ENCODE data around the gene USP9X. TPM values are rescaled to one million over a fixed set of nuclear protein-coding genes. Genes with fewer than 3 reads are reported as not detected.

The USP9X gene
- polyA plus RNA-seq, 1 of the 3 experiments (the other 2 are of a cell fraction) = 13.2 TPM

GRCh38 chrX:41110801-41111625 lies 25.8 kb downstream of the USP9X start:
- no peaks in the 10 kb centered on the region for H3K9me2 ChIP-seq
- H3K4me3 ChIP-seq (ENCODE audit: low read depth in 2 of 2, low read length in 1 of 2) = no peak overlapping the region
- peaks cover 100% of the 10 kb centered on the region for H3K79me2 ChIP-seq (ENCODE audit: insufficient read depth)
- no peak overlapping the region for H2AFZ ChIP-seq (ENCODE audit: low read depth)
- peaks cover 7% of the 10 kb centered on the region for H3F3A ChIP-seq (replicated peaks; ENCODE audit: insufficient read depth)
- no peaks in the 10 kb centered on the region for H3K27me3 ChIP-seq (ENCODE audit: insufficient read depth)
- ChIA-PET POLR2A (interaction anchor here (1.6 kb wide), 1 partner anchor 25 kb away, joined by 7 read pairs; the partner anchor contains the start of gene USP9X), CTCF (interaction anchor here (1.0 to 1.7 kb wide), 2 partner anchors 28 to 459 kb away, joined by 3 to 4 read pairs; no protein-coding TSS in a partner anchor)
- no peaks in the 10 kb centered on the region for H3K9me3 ChIP-seq
- H3K9ac ChIP-seq = no peak overlapping the region
- TF ChIP-seq SMC3 (IDR thresholded peaks at IDR 0.05; ENCODE audit: low read depth, low read length) (no peak), CHD2 (IDR thresholded peaks at IDR 0.05; ENCODE audit: low read length, partially characterized antibody) (no peak), REST (IDR thresholded peaks at IDR 0.05; ENCODE audit: low read depth, low read length) (no peak), FOXJ3 (CRISPR knock-in tag; IDR thresholded peaks at IDR 0.05) (no peak), CTCF (IDR thresholded peaks at IDR 0.05) (no peak), USF2 (IDR thresholded peaks at IDR 0.05; ENCODE audit: borderline replicate concordance, low read depth, low read length) (no peak), NFIC (IDR thresholded peaks at IDR 0.05; ENCODE audit: borderline replicate concordance) (no peak), MXI1 (IDR thresholded peaks at IDR 0.05; ENCODE audit: low read depth, low read length) (no peak), EP300 (IDR thresholded peaks at IDR 0.05; ENCODE audit: borderline replicate concordance in 1 of 2, low read depth in 1 of 2, low read length in 1 of 2) (no peak), SIN3A (IDR thresholded peaks at IDR 0.05; ENCODE audit: borderline replicate concordance, low read depth, low read length) (no peak), IRF3 (IDR thresholded peaks at IDR 0.05; ENCODE audit: low read depth, low read length) (no peak), EZH2phosphoT487 (IDR thresholded peaks at IDR 0.05; ENCODE audit: borderline replicate concordance, low read depth) (no peak), RCOR1 (IDR thresholded peaks at IDR 0.05; ENCODE audit: low read length) (no peak), RFX5 (IDR thresholded peaks at IDR 0.05; ENCODE audit: low read length) (no peak), ELF1 (IDR thresholded peaks at IDR 0.05) (no peak), YY1 (IDR thresholded peaks at IDR 0.05; ENCODE audit: low read depth) (no peak)
- DNase-seq = no peak
- 82% methylated on average over 7 of the region's 7 CpGs for WGBS (ENCODE audit: low lambda C conversion rate)
- peaks cover 98% of the 10 kb centered on the region for H4K20me1 ChIP-seq (ENCODE audit: insufficient read depth)
- no peak overlapping the region for H3K4me2 ChIP-seq
- H3K27ac ChIP-seq (ENCODE audit: low read depth in 2 of 2, low read length in 1 of 2) = no peak overlapping the region
- H3K4me1 ChIP-seq (ENCODE audit: control insufficient read depth in 1 of 2, insufficient read depth in 2 of 2, low read depth in 1 of 2, low read length in 1 of 2) = peaks cover 5 to 12% of the 10 kb centered on the region in 2 experiments; a peak in 3 of 4 replicates
- peaks cover 0 to 11% of the 10 kb centered on the region in 2 experiments for H3K36me3 ChIP-seq (replicated peaks in 1 of 2; ENCODE audit: control insufficient read depth in 1 of 2, insufficient read depth in 2 of 2, low read length in 1 of 2)

All from SK-N-SH (cell line).